K562 (cell line): ENCODE data around the gene RGS21.

Experiments used
- GABPA ChIP-seq: fragments of 200-800 bp; sonication (Bioruptor generic); conservative IDR thresholded peaks from 2 replicates; pipeline ENCODE4 v1.6.1; 2016; ENCODE audit warnings: low read depth, missing genetic modification characterization, missing compliant biosample characterization
- GATA2 ChIP-seq: sonication (generic); formaldehyde crosslinking; IDR thresholded peaks from 2 replicates; pipeline ENCODE4 v1.4.0; 2020; ENCODE audit warnings: mild to moderate bottlenecking, missing genetic modification reagents
- HDAC6 ChIP-seq: IDR thresholded peaks from 2 replicates; pipeline ENCODE4 v1.6.1; 2012; ENCODE audit warnings: low read depth, mild to moderate bottlenecking, control low read depth, inconsistent platforms, low read length, moderate library complexity
- NR2C2 ChIP-seq, 2 experiments: fragments of 200-800 bp in 1 of 2; sonication (Bioruptor generic) in 1 of 2; sonication (generic) in 1 of 2; formaldehyde crosslinking in 1 of 2; IDR thresholded peaks; 2 replicates each; pipeline versions ENCODE4 v1.6.1 to v1.8.0; 2016 to 2022; ENCODE audit warnings: mild to moderate bottlenecking in 1 of 2, missing compliant biosample characterization in 1 of 2, missing genetic modification characterization in 1 of 2, missing genetic modification reagents in 1 of 2
- NR3C1 ChIP-seq: sonication (generic); formaldehyde crosslinking; IDR thresholded peaks from 2 replicates; pipeline ENCODE4 v1.8.1; 2022; ENCODE audit warnings: missing genetic modification reagents
- SMAD4 ChIP-seq: fragments of 250-450 bp; sonication (Bioruptor Pico); conservative IDR thresholded peaks from 2 replicates; pipeline ENCODE4 v1.8.0; 2021; ENCODE audit warnings: inconsistent platforms, mild to moderate bottlenecking, moderate library complexity
- YY1 ChIP-seq, 3 experiments: IDR thresholded peaks; 2 replicates each; pipeline ENCODE4 v1.6.1; 2011; ENCODE audit warnings: low read length in 2 of 3, mild to moderate bottlenecking in 2 of 3, moderate library complexity in 2 of 3, borderline replicate concordance in 1 of 3, control low read depth in 1 of 3, low read depth in 1 of 3; ENCODE audit not compliant: insufficient read depth in 3 of 3, insufficient replicate concordance in 2 of 3, control insufficient read depth in 1 of 3, insufficient read length in 1 of 3; ENCODE audit errors: extremely low read depth in 1 of 3
- ZNF124 ChIP-seq: sonication (generic); formaldehyde crosslinking; IDR thresholded peaks from 2 replicates; pipeline ENCODE4 v1.8.1; 2022; ENCODE audit warnings: missing genetic modification reagents
- TF ChIP-seq, protein P1 (sequence below): fragments of 250-450 bp; sonication (Bioruptor Pico); IDR thresholded peaks from 2 replicates; pipeline ENCODE4 v1.4.0; 2020; ENCODE audit warnings: mild to moderate bottlenecking, moderate library complexity, borderline replicate concordance
- TF ChIP-seq, protein P2 (sequence below), 3 experiments: IDR thresholded peaks in 2 of 3; conservative IDR thresholded peaks in 1 of 3; 2 replicates each; pipeline ENCODE4 v1.5.1; 2011 to 2012; ENCODE audit warnings: low read length in 3 of 3, mild to moderate bottlenecking in 3 of 3, control low read depth in 2 of 3, improper control_type of control experiment in 1 of 3, inconsistent platforms in 1 of 3, low read depth in 1 of 3, mixed read lengths in 1 of 3, moderate library complexity in 1 of 3; ENCODE audit not compliant: insufficient read depth in 2 of 3
- TF ChIP-seq, protein P3 (sequence below): fragments of 450-650 bp; IDR thresholded peaks from 2 replicates; pipeline ENCODE4 v1.6.1; 2018; ENCODE audit not compliant: partially characterized antibody

DNA sequence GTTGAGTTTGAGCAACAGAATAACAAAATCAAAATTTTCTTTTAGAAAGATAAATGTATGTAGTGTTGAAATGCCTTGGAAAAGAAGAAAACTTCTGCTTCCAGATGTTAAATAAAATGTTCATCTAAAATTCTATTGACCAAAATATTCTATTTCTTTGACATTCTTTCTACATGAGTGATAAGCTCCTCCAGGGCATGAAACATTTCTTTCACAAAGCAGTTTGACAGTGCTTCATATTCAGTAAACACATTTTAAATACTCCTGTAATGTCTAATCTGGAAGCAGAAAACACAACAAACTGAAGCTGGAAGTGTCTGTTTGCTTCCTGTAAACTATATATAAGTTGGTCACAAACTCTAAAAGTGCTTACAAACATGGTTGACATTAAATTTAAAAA is 61.5 kb downstream of the RGS21 start:
- TF ChIP-seq GATA2 (CRISPR knock-in tag) (no peak), GABPA (tag) (no peak), NR3C1 (CRISPR knock-in tag) (no peak), NR2C2 (CRISPR knock-in tag; IDR thresholded peaks at IDR 0.05) (no peak), NR2C2 (tag; IDR thresholded peaks at IDR 0.05) (no peak), HDAC6 (no peak), YY1 (IDR thresholded peaks at IDR 0.05; ENCODE audit: borderline replicate concordance in 1 of 3, control insufficient read depth in 1 of 3, extremely low read depth in 1 of 3, insufficient read depth in 3 of 3, insufficient read length in 1 of 3, insufficient replicate concordance in 2 of 3, low read depth in 1 of 3, low read length in 2 of 3) (no peak), SMAD4 (no peak), ZNF124 (CRISPR knock-in tag) (no peak)
- TF ChIP-seq, protein P1, sequence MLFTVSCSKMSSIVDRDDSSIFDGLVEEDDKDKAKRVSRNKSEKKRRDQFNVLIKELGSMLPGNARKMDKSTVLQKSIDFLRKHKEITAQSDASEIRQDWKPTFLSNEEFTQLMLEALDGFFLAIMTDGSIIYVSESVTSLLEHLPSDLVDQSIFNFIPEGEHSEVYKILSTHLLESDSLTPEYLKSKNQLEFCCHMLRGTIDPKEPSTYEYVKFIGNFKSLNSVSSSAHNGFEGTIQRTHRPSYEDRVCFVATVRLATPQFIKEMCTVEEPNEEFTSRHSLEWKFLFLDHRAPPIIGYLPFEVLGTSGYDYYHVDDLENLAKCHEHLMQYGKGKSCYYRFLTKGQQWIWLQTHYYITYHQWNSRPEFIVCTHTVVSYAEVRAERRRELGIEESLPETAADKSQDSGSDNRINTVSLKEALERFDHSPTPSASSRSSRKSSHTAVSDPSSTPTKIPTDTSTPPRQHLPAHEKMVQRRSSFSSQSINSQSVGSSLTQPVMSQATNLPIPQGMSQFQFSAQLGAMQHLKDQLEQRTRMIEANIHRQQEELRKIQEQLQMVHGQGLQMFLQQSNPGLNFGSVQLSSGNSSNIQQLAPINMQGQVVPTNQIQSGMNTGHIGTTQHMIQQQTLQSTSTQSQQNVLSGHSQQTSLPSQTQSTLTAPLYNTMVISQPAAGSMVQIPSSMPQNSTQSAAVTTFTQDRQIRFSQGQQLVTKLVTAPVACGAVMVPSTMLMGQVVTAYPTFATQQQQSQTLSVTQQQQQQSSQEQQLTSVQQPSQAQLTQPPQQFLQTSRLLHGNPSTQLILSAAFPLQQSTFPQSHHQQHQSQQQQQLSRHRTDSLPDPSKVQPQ: no peak
- TF ChIP-seq, protein P2, sequence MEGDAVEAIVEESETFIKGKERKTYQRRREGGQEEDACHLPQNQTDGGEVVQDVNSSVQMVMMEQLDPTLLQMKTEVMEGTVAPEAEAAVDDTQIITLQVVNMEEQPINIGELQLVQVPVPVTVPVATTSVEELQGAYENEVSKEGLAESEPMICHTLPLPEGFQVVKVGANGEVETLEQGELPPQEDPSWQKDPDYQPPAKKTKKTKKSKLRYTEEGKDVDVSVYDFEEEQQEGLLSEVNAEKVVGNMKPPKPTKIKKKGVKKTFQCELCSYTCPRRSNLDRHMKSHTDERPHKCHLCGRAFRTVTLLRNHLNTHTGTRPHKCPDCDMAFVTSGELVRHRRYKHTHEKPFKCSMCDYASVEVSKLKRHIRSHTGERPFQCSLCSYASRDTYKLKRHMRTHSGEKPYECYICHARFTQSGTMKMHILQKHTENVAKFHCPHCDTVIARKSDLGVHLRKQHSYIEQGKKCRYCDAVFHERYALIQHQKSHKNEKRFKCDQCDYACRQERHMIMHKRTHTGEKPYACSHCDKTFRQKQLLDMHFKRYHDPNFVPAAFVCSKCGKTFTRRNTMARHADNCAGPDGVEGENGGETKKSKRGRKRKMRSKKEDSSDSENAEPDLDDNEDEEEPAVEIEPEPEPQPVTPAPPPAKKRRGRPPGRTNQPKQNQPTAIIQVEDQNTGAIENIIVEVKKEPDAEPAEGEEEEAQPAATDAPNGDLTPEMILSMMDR (IDR thresholded peaks at IDR 0.05 in 2 of 3, conservative IDR thresholded peaks at IDR 0.05 in 1 of 3; ENCODE audit: insufficient read depth in 2 of 3, low read depth in 1 of 3, low read length in 3 of 3): no peak
- TF ChIP-seq, protein P3, sequence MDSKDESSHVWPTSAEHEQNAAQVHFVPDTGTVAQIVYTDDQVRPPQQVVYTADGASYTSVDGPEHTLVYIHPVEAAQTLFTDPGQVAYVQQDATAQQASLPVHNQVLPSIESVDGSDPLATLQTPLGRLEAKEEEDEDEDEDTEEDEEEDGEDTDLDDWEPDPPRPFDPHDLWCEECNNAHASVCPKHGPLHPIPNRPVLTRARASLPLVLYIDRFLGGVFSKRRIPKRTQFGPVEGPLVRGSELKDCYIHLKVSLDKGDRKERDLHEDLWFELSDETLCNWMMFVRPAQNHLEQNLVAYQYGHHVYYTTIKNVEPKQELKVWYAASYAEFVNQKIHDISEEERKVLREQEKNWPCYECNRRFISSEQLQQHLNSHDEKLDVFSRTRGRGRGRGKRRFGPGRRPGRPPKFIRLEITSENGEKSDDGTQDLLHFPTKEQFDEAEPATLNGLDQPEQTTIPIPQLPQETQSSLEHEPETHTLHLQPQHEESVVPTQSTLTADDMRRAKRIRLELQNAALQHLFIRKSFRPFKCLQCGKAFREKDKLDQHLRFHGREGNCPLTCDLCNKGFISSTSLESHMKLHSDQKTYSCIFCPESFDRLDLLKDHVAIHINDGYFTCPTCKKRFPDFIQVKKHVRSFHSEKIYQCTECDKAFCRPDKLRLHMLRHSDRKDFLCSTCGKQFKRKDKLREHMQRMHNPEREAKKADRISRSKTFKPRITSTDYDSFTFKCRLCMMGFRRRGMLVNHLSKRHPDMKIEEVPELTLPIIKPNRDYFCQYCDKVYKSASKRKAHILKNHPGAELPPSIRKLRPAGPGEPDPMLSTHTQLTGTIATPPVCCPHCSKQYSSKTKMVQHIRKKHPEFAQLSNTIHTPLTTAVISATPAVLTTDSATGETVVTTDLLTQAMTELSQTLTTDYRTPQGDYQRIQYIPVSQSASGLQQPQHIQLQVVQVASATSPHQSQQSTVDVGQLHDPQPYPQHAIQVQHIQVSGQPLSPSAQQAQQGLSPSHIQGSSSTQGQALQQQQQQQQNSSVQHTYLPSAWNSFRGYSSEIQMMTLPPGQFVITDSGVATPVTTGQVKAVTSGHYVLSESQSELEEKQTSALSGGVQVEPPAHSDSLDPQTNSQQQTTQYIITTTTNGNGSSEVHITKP: no peak
